Natural killer cell (primary cell): ENCODE results near the gene BLACAT1. TPM values are rescaled to one million over a fixed set of nuclear protein-coding genes. Genes with fewer than 3 reads are reported as not detected.

ENCODE experiments used
- ATAC-seq, 3 donors: fragments of 150-1000 bp in 2 of 3; fragments of 200-7000 bp in 1 of 3; cut with Tn5 transposase; 1 replicate in 1 of 3; 2 replicates in 2 of 3; pipeline ENCODE4 v1.10.0; 2021; ENCODE audit warnings: mild to moderate bottlenecking in 2 of 3, moderate library complexity in 2 of 3
- DNase-seq, 2 donors: peaks; one replicate each; pipeline versions ENCODE4 v3.0.0 to v3.0.0-alpha.2; 2013 to 2021; ENCODE audit warnings: mixed read lengths in 1 of 2
- H3K27ac ChIP-seq: one replicate; pipeline ENCODE4 v1.5.1; 2013; ENCODE audit warnings: mild to moderate bottlenecking, low read length
- H3K27me3 ChIP-seq: one replicate; pipeline ENCODE4 v1.6.1; 2013; ENCODE audit warnings: low read length; ENCODE audit not compliant: control insufficient read depth, insufficient read depth
- H3K36me3 ChIP-seq: one replicate; pipeline ENCODE4 v1.6.1; 2013; ENCODE audit warnings: low read length; ENCODE audit not compliant: control insufficient read depth, insufficient read depth
- H3K4me1 ChIP-seq: one replicate; pipeline ENCODE4 v1.6.1; 2013; ENCODE audit warnings: low read length; ENCODE audit not compliant: control insufficient read depth, insufficient read depth
- H3K4me3 ChIP-seq: one replicate; pipeline ENCODE4 v1.5.1; 2013; ENCODE audit warnings: low read length
- H3K9me3 ChIP-seq: one replicate; pipeline ENCODE4 v1.6.1; 2013; ENCODE audit warnings: low read length; ENCODE audit not compliant: control insufficient read depth, insufficient read depth
- H3K27ac Mint-ChIP-seq, 2 donors: one replicate each; pipeline ENCODE4 v1.8.0; 2022; ENCODE audit warnings: mild to moderate bottlenecking in 2 of 2, mixed read lengths in 2 of 2, moderate library complexity in 1 of 2
- H3K27me3 Mint-ChIP-seq, 2 donors: one replicate each; pipeline ENCODE4 v1.8.0; 2022; ENCODE audit warnings: low read depth in 2 of 2, mixed read lengths in 2 of 2
- H3K36me3 Mint-ChIP-seq: one replicate; pipeline ENCODE4 v1.8.0; 2022; ENCODE audit warnings: mixed read lengths
- H3K4me1 Mint-ChIP-seq, 2 donors: one replicate each; pipeline ENCODE4 v1.8.0; 2022; ENCODE audit warnings: mixed read lengths in 2 of 2
- H3K4me3 Mint-ChIP-seq: one replicate; pipeline ENCODE4 v1.8.0; 2022; ENCODE audit warnings: mild to moderate bottlenecking, moderate library complexity, mixed read lengths
- H3K9me3 Mint-ChIP-seq, 2 donors: one replicate each; pipeline ENCODE4 v1.8.0; 2022; ENCODE audit warnings: mixed read lengths in 2 of 2
- CTCF ChIP-seq: fragments of 200-600 bp; IDR thresholded peaks from one replicate; pipeline ENCODE4 v1.8.0; 2022; ENCODE audit warnings: antibody characterized with exemption
- WGBS: methylation state at CpG from one replicate; pipeline ENCODE4 v1.1.7; 2013; ENCODE audit warnings: missing lambda C conversion rate; ENCODE audit not compliant: insufficient coverage; 5-methylcytosine and 5-hydroxymethylcytosine counted together
- intact Hi-C: fragments of 100-400 bp; cut with micrococcal nuclease; formaldehyde crosslinking; loops from one replicate; pipeline ENCODE4 v1.14.2; 2022
- total RNA-seq, 4 donors: library from RNA; stranded (reverse); fragments of 120-200 nt in 1 of 4; gene quantifications; one replicate each; pipeline versions ENCODE4 v1.2.3 to v1.2.4, GENCODE V29; 2013 to 2022

BLACAT1 gene
- total RNA-seq, 3 donors from 2014 or later (not counting 1 experiment from before 2014, with no cell fraction given) = 0.09 to 0.13 TPM; not detected in 1

- DNase-seq (no peak), ATAC-seq (no peak)
- Histone ChIP-seq H3K27me3 (peaks cover 2% of the 10 kb centered on the region), H3K27ac (no peak overlapping the region), H3K4me3 (no peak overlapping the region), H3K9me3 (no peaks in the 10 kb centered on the region), H3K36me3 (no peaks in the 10 kb centered on the region), H3K4me1 (no peaks in the 10 kb centered on the region)
- Mint-ChIP-seq H3K27ac (no peak overlapping the region), H3K27me3 (peaks cover 25 to 59% of the 10 kb centered on the region in 2 donors), H3K36me3 (no peaks in the 10 kb centered on the region), H3K4me3 (no peak overlapping the region), H3K4me1 (no peaks in the 10 kb centered on the region), H3K9me3 (no peaks in the 10 kb centered on the region)
- intact Hi-C loops = no loop called here
- TF ChIP-seq CTCF = no peak
- 67% methylated on average over 4 of the region's 4 CpGs for WGBS
These were observed 32.7 kb downstream of the BLACAT1 start for GRCh38 chr1:205422993-205423642.

- no peak within 1 kb of the TSS for H3K27ac ChIP-seq
- peaks cover 25 to 59% of the 10 kb centered on the region in 2 donors for H3K27me3 Mint-ChIP-seq
- H3K27me3 ChIP-seq = peaks cover 2% of the 10 kb centered on the region
- no peak for TF ChIP-seq CTCF
- no peak within 1 kb of the TSS for H3K27ac Mint-ChIP-seq
- DNase-seq (no peak), ATAC-seq (no peak)
- H3K4me1 ChIP-seq = no peaks in the 10 kb centered on the region
- H3K36me3 Mint-ChIP-seq = no peaks in the 10 kb centered on the region
- H3K9me3 Mint-ChIP-seq = no peaks in the 10 kb centered on the region
- no peaks in the 10 kb centered on the region for H3K9me3 ChIP-seq
- no peak within 1 kb of the TSS for H3K4me3 ChIP-seq
- H3K36me3 ChIP-seq = no peaks in the 10 kb centered on the region
- intact Hi-C loops = no loop called here
- WGBS = 57% methylated on average over 1 of the region's 2 CpGs
- H3K4me1 Mint-ChIP-seq = no peaks in the 10 kb centered on the region
- no peak within 1 kb of the TSS for H3K4me3 Mint-ChIP-seq
These were observed 34.0 kb downstream of the BLACAT1 start, which contains the start of gene LEMD1 for GRCh38 chr1:205421798-205422197. TSS of gene LEMD1 (minus strand) at chr1:205422056. CDS start at chr1:205420536, 1,520 bp downstream.

GRCh38 chr1:205420938-205421337 is 34.9 kb downstream of the BLACAT1 start:
- peaks cover 17 to 52% of the 10 kb centered on the region in 2 donors for H3K27me3 Mint-ChIP-seq
- no peak for TF ChIP-seq CTCF
- no peak overlapping the region for H3K4me3 ChIP-seq
- no peaks in the 10 kb centered on the region for H3K36me3 Mint-ChIP-seq
- no peak overlapping the region for H3K27ac Mint-ChIP-seq
- H3K9me3 Mint-ChIP-seq = no peaks in the 10 kb centered on the region
- H3K9me3 ChIP-seq = no peaks in the 10 kb centered on the region
- H3K4me3 Mint-ChIP-seq = no peak overlapping the region
- DNase-seq (no peak), ATAC-seq (no peak)
- 80% methylated on average over 1 of the region's 2 CpGs for WGBS
- no peaks in the 10 kb centered on the region for H3K4me1 Mint-ChIP-seq
- no peaks in the 10 kb centered on the region for H3K36me3 ChIP-seq
- no peaks in the 10 kb centered on the region for H3K4me1 ChIP-seq
- no peak overlapping the region for H3K27ac ChIP-seq
- intact Hi-C loops = no loop called here
- peaks cover 2% of the 10 kb centered on the region for H3K27me3 ChIP-seq
